Measurements from ENCODE around the gene SF3B4. TPM values are rescaled to one million over a fixed set of nuclear protein-coding genes. Genes with fewer than 3 reads are reported as not detected.

The SF3B4 gene
- total and polyA plus RNA-seq, 2 of the 8 experiments (the other 6 are each of a cell fraction or from before 2014, with no cell fraction given), result 81.1 to 122 TPM

DNA sequence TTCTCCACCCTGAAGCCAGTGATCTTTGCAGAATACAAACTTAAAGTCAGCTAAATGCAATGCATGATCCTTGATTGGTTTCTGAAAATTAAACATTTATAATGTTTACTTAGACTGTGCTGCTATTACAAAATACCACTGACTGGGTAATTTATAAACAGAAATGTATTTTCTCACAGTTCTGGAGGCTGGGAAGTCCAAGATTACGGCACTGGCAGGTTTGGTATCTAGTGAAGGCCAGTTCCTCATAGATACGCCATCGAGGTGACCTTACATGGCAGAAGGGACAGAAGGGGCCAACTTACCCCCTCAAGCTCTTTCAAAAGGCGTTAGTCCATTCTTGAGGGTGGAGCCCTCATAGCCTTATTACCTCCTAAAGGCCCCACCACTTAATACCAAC is 31.0 kb downstream of the SF3B4 start:
- H2AFZ ChIP-seq (ENCODE audit: low read length), result no peak overlapping the region
- no peak overlapping the region for H4K8ac ChIP-seq (ENCODE audit: extremely low read depth, insufficient read depth, low read length)
- no peak overlapping the region for H3K4me2 ChIP-seq (ENCODE audit: insufficient read depth in 1 of 2, low read depth in 2 of 2, low read length in 2 of 2)
- H3K4me3 ChIP-seq (ENCODE audit: extremely low read depth in 1 of 4, insufficient read depth in 2 of 4, low read depth in 3 of 4, low read length in 4 of 4), result no peak overlapping the region
- FAIRE-seq (no peak), DNase-seq (ENCODE audit: low read depth in 1 of 2, low spot score in 2 of 2) (no peak)
- H3K36me3 ChIP-seq (ENCODE audit: control insufficient read depth in 2 of 4, insufficient read depth in 4 of 4, low read length in 3 of 4), result no peaks in the 10 kb centered on the region
- H4K20me1 ChIP-seq (replicated peaks in 1 of 2; ENCODE audit: control insufficient read depth in 1 of 2, insufficient read depth in 2 of 2, low read length in 2 of 2), result no peaks in the 10 kb centered on the region
- H3K18ac ChIP-seq (ENCODE audit: extremely low read depth, low read length), result no peak overlapping the region
- WGBS, 2 experiments (ENCODE audit: extremely low coverage in 1 of 2, insufficient coverage in 1 of 2, insufficient read length in 1 of 2, insufficient replicate concordance in 2 of 2, low coverage in 1 of 2, low lambda C conversion rate in 2 of 2, missing lambda C conversion rate in 1 of 2), result 95% methylated on average over 4 of the region's 4 CpGs; no CpG with 5 or more reads in 1 of the 2 experiments
- H4K5ac ChIP-seq (ENCODE audit: insufficient read length, low read depth, low read length), result no peak overlapping the region
- no peak overlapping the region for H2BK5ac ChIP-seq (ENCODE audit: low read depth, low read length)
- H2BK12ac ChIP-seq (ENCODE audit: low read depth, low read length), result no peak overlapping the region
- no peak overlapping the region for H3K9ac ChIP-seq (replicated peaks in 1 of 4; ENCODE audit: extremely low read depth in 1 of 4, low read depth in 3 of 4, low read length in 3 of 4)
- H2BK15ac ChIP-seq (ENCODE audit: low read length), result no peak overlapping the region
- no peaks in the 10 kb centered on the region for H3K9me3 ChIP-seq (ENCODE audit: insufficient read depth in 2 of 2, low read depth in 1 of 2, low read length in 1 of 2)
- no peak overlapping the region for H2BK120ac ChIP-seq (replicated peaks; ENCODE audit: low read depth, low read length)
- H3K4me1 ChIP-seq (replicated peaks in 1 of 4; ENCODE audit: control insufficient read depth in 3 of 4, insufficient read depth in 4 of 4, low read length in 3 of 4), result peaks cover 0 to 5% (median 4%) of the 10 kb centered on the region in 4 experiments; a peak in 5 of 7 replicates
- H3K23ac ChIP-seq (ENCODE audit: insufficient read length), result no peak overlapping the region
- no peaks in the 10 kb centered on the region for H3K27me3 ChIP-seq (replicated peaks in 1 of 4; ENCODE audit: control insufficient read depth in 3 of 4, extremely low read depth in 1 of 4, insufficient read depth in 3 of 4, low read length in 3 of 4)
- no peak overlapping the region for H2BK20ac ChIP-seq (ENCODE audit: low read length)
- H3K56ac ChIP-seq (replicated peaks; ENCODE audit: insufficient read length, low read depth, low read length), result no peak overlapping the region
- H3K4ac ChIP-seq (replicated peaks; ENCODE audit: insufficient read length, low read depth, low read length), result no peak overlapping the region
- H3K79me2 ChIP-seq (ENCODE audit: control insufficient read depth in 1 of 2, insufficient read depth in 2 of 2, low read length in 2 of 2), result no peaks in the 10 kb centered on the region
- H3K23me2 ChIP-seq (ENCODE audit: low read depth, low read length), result peaks cover 7% of the 10 kb centered on the region; the same call in 1 of the 2 replicates
- no peaks in the 10 kb centered on the region for H3K79me1 ChIP-seq (ENCODE audit: low read depth, low read length)
- H4K91ac ChIP-seq (replicated peaks; ENCODE audit: insufficient read length, low read length), result no peak overlapping the region
- POLR2A ChIA-PET (ENCODE audit: partially characterized antibody), result interaction anchor here (6.4 kb wide), 1 partner anchor 10 kb away, joined by 91 read pairs; a partner anchor contains a TSS
- CTCF ChIA-PET (ENCODE audit: partially characterized antibody), result no interaction called here
- no peak overlapping the region for H2AK5ac ChIP-seq (ENCODE audit: low read depth, low read length)
- TF ChIP-seq BRCA1 (IDR thresholded peaks at IDR 0.05; ENCODE audit: low read depth, low read length) (no peak), ATF2 (IDR thresholded peaks at IDR 0.05; ENCODE audit: low read length) (no peak), MAX (IDR thresholded peaks at IDR 0.05) (no peak), CREB1 (IDR thresholded peaks at IDR 0.05) (no peak), POLR2A (IDR thresholded peaks at IDR 0.05; ENCODE audit: control extremely low read depth in 1 of 2, low read depth in 2 of 2, low read length in 2 of 2) (no peak), EGR1 (IDR thresholded peaks at IDR 0.05; ENCODE audit: borderline replicate concordance, low read depth, low read length) (no peak), FOSL1 (IDR thresholded peaks at IDR 0.05; ENCODE audit: insufficient read depth, low read depth, low read length) (no peak)
- TF ChIP-seq, protein P1, sequence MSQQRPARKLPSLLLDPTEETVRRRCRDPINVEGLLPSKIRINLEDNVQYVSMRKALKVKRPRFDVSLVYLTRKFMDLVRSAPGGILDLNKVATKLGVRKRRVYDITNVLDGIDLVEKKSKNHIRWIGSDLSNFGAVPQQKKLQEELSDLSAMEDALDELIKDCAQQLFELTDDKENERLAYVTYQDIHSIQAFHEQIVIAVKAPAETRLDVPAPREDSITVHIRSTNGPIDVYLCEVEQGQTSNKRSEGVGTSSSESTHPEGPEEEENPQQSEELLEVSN (IDR thresholded peaks at IDR 0.05), result no peak
- no peak overlapping the region for H3K27ac ChIP-seq (ENCODE audit: low read depth, low read length)
- no peak overlapping the region for H3K14ac ChIP-seq (ENCODE audit: insufficient read length)

All from H1 (cell line).